ENCODE data around the gene MGMT. TPM values are rescaled to one million over a fixed set of nuclear protein-coding genes. Genes with fewer than 3 reads are reported as not detected.

MGMT gene
- total and polyA plus RNA-seq, 2 donors (not counting 1 experiment from before 2014, with no cell fraction given) = 1.9 to 29.1 TPM

- Histone ChIP-seq H3K9ac (ENCODE audit: insufficient read depth, low read length) (no peak overlapping the region), H3K27ac (ENCODE audit: insufficient read depth, low read length) (no peak overlapping the region), H3K4me3 (replicated peaks in 1 of 4; ENCODE audit: control extremely low read depth in 1 of 4, insufficient read depth in 1 of 4, low read depth in 3 of 4, low read length in 4 of 4) (no peak overlapping the region), H3K9me3 (ENCODE audit: control insufficient read depth, insufficient read depth, low read depth, low read length) (no peaks in the 10 kb centered on the region), H3K4me2 (ENCODE audit: extremely low read depth, insufficient read depth, low read length) (no peak overlapping the region), H4K20me1 (ENCODE audit: control insufficient read depth, extremely low read depth, insufficient read depth, low read length) (no peaks in the 10 kb centered on the region), H3K79me2 (ENCODE audit: control insufficient read depth, insufficient read depth, low read length) (no peaks in the 10 kb centered on the region), H3K27me3 (ENCODE audit: control insufficient read depth, insufficient read depth, low read length) (no peaks in the 10 kb centered on the region), H3K4me1 (ENCODE audit: control insufficient read depth, extremely low read depth, insufficient read depth, low read length) (no peaks in the 10 kb centered on the region), H3K36me3 (ENCODE audit: control insufficient read depth, insufficient read depth, low read length) (no peaks in the 10 kb centered on the region), H2AFZ (ENCODE audit: low read length) (no peak overlapping the region)
- DNase-seq (ENCODE audit: low read depth in 2 of 2) = no peak
- no peak for TF ChIP-seq CTCF (conservative IDR thresholded peaks at IDR 0.05 in 1 of 2, IDR thresholded peaks at IDR 0.05 in 1 of 2; ENCODE audit: low read depth in 1 of 2, low read length in 2 of 2)
- TF ChIP-seq EZH2 (IDR thresholded peaks at IDR 0.05; ENCODE audit: low read length, missing control alignments) = no peak
Measured at GRCh38 chr10:129536336-129536735, 69.3 kb downstream of the MGMT start.

- Histone ChIP-seq H3K9ac (ENCODE audit: insufficient read depth, low read length) (no peak overlapping the region), H3K79me2 (ENCODE audit: control insufficient read depth, insufficient read depth, low read length) (no peaks in the 10 kb centered on the region), H2AFZ (ENCODE audit: low read length) (no peak overlapping the region), H3K27me3 (ENCODE audit: control insufficient read depth, insufficient read depth, low read length) (no peaks in the 10 kb centered on the region), H3K9me3 (ENCODE audit: control insufficient read depth, insufficient read depth, low read depth, low read length) (no peaks in the 10 kb centered on the region), H3K27ac (ENCODE audit: insufficient read depth, low read length) (no peak overlapping the region), H3K4me3 (replicated peaks in 1 of 4; ENCODE audit: control extremely low read depth in 1 of 4, insufficient read depth in 1 of 4, low read depth in 3 of 4, low read length in 4 of 4) (no peak overlapping the region), H3K36me3 (ENCODE audit: control insufficient read depth, insufficient read depth, low read length) (no peaks in the 10 kb centered on the region), H4K20me1 (ENCODE audit: control insufficient read depth, extremely low read depth, insufficient read depth, low read length) (no peaks in the 10 kb centered on the region), H3K4me1 (ENCODE audit: control insufficient read depth, extremely low read depth, insufficient read depth, low read length) (no peaks in the 10 kb centered on the region), H3K4me2 (ENCODE audit: extremely low read depth, insufficient read depth, low read length) (no peak overlapping the region)
- no peak for TF ChIP-seq CTCF (conservative IDR thresholded peaks at IDR 0.05 in 1 of 2, IDR thresholded peaks at IDR 0.05 in 1 of 2; ENCODE audit: low read depth in 1 of 2, low read length in 2 of 2)
- TF ChIP-seq EZH2 (IDR thresholded peaks at IDR 0.05; ENCODE audit: low read length, missing control alignments) = no peak
- no peak for DNase-seq (ENCODE audit: low read depth in 2 of 2)
Measured at GRCh38 chr10:129537151-129537550, 70.1 kb downstream of the MGMT start.

GRCh38 chr10:129538236-129538635, 71.2 kb downstream of the MGMT start:
- Histone ChIP-seq H3K4me2 (ENCODE audit: extremely low read depth, insufficient read depth, low read length) (no peak overlapping the region), H3K4me1 (ENCODE audit: control insufficient read depth, extremely low read depth, insufficient read depth, low read length) (no peaks in the 10 kb centered on the region), H4K20me1 (ENCODE audit: control insufficient read depth, extremely low read depth, insufficient read depth, low read length) (no peaks in the 10 kb centered on the region), H3K27ac (ENCODE audit: insufficient read depth, low read length) (no peak overlapping the region), H2AFZ (ENCODE audit: low read length) (no peak overlapping the region), H3K36me3 (ENCODE audit: control insufficient read depth, insufficient read depth, low read length) (no peaks in the 10 kb centered on the region), H3K79me2 (ENCODE audit: control insufficient read depth, insufficient read depth, low read length) (no peaks in the 10 kb centered on the region), H3K9me3 (ENCODE audit: control insufficient read depth, insufficient read depth, low read depth, low read length) (no peaks in the 10 kb centered on the region), H3K9ac (ENCODE audit: insufficient read depth, low read length) (no peak overlapping the region), H3K4me3 (replicated peaks in 1 of 4; ENCODE audit: control extremely low read depth in 1 of 4, insufficient read depth in 1 of 4, low read depth in 3 of 4, low read length in 4 of 4) (no peak overlapping the region), H3K27me3 (ENCODE audit: control insufficient read depth, insufficient read depth, low read length) (no peaks in the 10 kb centered on the region)
- DNase-seq (ENCODE audit: low read depth in 2 of 2) = no peak
- TF ChIP-seq EZH2 (IDR thresholded peaks at IDR 0.05; ENCODE audit: low read length, missing control alignments) (no peak), CTCF (conservative IDR thresholded peaks at IDR 0.05 in 1 of 2, IDR thresholded peaks at IDR 0.05 in 1 of 2; ENCODE audit: low read depth in 1 of 2, low read length in 2 of 2) (no peak)

Measured in fibroblast of lung (primary cell).